WERI-Rb-1 (cell line): ENCODE data around the gene SNX15.
A peak's percentile ranks its signal among the peaks of the same experiment; 100 is the strongest.

Experiments
- DNase-seq: peaks from one replicate; pipeline ENCODE4 v3.0.0-alpha.2; 2020
- H3K27ac ChIP-seq: fragments of 250-450 bp; sonication (Bioruptor Pico); 2 replicates; pipeline ENCODE4 v1.5.1; 2020; ENCODE audit warnings: mild to moderate bottlenecking, moderate library complexity
- H3K27me3 ChIP-seq: fragments of 250-450 bp; sonication (Bioruptor Pico); 2 replicates; pipeline ENCODE4 v1.5.1; 2021; ENCODE audit warnings: mild to moderate bottlenecking, low read depth, moderate library complexity; ENCODE audit not compliant: insufficient read depth, severe bottlenecking
- H3K36me3 ChIP-seq: fragments of 250-450 bp; sonication (Bioruptor Pico); 2 replicates; pipeline ENCODE4 v1.5.1; 2020; ENCODE audit warnings: mild to moderate bottlenecking, moderate library complexity
- H3K4me3 ChIP-seq: 2 replicates; pipeline ENCODE4 v1.5.1; 2011; ENCODE audit warnings: low read depth, mild to moderate bottlenecking, control low read depth, low read length
- H3K9me3 ChIP-seq: fragments of 250-450 bp; sonication (Bioruptor Pico); 2 replicates; pipeline ENCODE4 v1.5.1; 2021; ENCODE audit warnings: mild to moderate bottlenecking, moderate library complexity; ENCODE audit not compliant: severe bottlenecking
- TF ChIP-seq, protein P1 (sequence below): IDR thresholded peaks from 2 replicates; pipeline ENCODE4 v1.5.1; 2011; ENCODE audit warnings: low read depth, mild to moderate bottlenecking, control low read depth, inconsistent platforms, low read length

Gene SNX15

DNA sequence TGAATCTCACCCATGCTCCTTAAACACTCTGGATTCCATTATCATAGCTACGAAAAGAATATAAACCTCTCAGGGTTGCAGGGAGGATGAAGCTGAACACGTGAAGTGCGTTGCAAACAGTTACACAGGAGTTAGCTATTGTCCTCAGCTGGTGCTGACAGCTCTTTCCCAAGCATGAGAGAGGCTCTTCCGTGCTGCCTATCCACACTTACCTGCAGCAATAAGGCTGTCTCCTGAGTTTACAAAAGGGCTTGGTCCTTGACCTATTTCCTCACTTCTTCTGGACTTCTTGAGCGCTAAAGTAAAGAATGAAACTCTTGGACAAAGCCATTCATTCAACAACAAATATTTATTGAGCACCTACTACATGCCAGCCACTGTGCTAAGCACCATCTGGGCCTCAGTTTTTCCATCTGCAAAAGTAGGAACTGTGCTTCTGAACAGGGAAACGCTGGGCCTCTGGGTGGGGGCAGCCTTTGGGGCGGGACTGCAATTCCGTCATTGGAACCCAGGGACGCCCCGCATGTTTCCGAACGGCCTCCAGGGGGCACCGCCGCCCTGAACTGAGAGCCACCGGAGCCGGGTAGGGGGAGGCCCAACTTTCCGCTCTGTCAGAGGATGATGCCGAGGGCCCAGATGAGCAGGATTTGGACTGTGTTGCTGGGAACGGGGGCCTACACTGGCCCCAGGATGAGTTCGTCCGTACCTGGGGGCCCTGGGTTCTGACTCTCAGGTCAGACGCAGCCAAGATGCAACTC lies 13.9 kb upstream of the SNX15 start:
- H3K27ac ChIP-seq = peak overlapping the region; percentile 94
- TF ChIP-seq, protein P1, sequence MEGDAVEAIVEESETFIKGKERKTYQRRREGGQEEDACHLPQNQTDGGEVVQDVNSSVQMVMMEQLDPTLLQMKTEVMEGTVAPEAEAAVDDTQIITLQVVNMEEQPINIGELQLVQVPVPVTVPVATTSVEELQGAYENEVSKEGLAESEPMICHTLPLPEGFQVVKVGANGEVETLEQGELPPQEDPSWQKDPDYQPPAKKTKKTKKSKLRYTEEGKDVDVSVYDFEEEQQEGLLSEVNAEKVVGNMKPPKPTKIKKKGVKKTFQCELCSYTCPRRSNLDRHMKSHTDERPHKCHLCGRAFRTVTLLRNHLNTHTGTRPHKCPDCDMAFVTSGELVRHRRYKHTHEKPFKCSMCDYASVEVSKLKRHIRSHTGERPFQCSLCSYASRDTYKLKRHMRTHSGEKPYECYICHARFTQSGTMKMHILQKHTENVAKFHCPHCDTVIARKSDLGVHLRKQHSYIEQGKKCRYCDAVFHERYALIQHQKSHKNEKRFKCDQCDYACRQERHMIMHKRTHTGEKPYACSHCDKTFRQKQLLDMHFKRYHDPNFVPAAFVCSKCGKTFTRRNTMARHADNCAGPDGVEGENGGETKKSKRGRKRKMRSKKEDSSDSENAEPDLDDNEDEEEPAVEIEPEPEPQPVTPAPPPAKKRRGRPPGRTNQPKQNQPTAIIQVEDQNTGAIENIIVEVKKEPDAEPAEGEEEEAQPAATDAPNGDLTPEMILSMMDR = peak; percentile 79
- peak overlapping the region; percentile 61 for H3K4me3 ChIP-seq
- H3K27me3 ChIP-seq = no peaks in the 10 kb centered on the region
- peak; percentile 93 for DNase-seq
- H3K36me3 ChIP-seq = peaks cover 6% of the 10 kb centered on the region
- no peaks in the 10 kb centered on the region for H3K9me3 ChIP-seq

DNA sequence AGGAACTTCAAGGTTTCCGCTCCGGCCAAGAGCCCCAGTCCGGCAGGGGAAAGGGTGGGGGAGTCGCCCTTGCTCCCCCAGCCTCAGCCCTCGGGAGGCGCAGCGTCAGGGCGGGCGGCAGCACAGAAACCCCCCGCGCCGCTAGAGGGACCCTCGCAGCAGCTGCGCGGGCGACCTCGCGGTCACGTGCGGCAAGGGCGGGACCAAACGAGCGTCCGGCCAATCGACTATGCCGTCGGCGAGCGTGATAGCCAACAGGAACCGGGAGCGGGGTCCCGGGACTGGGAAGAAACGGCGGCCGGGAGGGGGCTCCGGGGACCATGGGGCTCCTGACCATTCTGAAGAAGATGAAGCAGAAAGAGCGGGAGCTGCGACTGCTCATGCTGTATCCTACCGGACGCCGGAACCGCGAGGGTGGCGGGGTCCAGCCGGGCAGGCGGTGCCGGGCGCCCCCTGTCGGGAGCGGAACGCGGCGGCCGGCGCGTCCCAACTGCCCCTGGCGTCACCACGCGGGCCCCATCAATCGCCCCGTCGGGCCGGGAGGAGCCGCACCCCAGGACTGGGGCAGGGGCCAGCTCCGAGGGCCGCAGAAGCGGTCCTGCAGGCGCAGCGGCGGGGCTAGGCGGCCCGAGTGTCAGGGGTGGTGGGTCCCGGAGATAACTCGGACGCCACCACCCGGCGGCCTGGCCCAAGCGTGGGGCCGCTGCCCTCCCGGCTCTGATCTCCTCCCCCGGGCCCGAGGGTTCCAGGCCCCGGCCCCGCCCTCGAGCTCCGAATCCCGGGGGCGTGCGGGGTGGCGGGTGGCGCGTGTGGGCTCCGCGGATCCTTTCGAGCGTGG lies 13.1 kb upstream of the SNX15 start, which contains the start of gene ARL2:
Gene ARL2, plus strand, starts transcription at position 273 of the 838 bp plus-strand sequence. Its CDS starts 48 bp downstream, at position 321.
- no peaks in the 10 kb centered on the region for H3K9me3 ChIP-seq
- H3K27ac ChIP-seq = peak within 1 kb of the TSS; percentile 94
- TF ChIP-seq, protein P1 = peak; percentile 71
- no peaks in the 10 kb centered on the region for H3K27me3 ChIP-seq
- H3K36me3 ChIP-seq = peaks cover 10% of the 10 kb centered on the region
- peak; percentile 96 for DNase-seq
- peak within 1 kb of the TSS; percentile 61 for H3K4me3 ChIP-seq

DNA sequence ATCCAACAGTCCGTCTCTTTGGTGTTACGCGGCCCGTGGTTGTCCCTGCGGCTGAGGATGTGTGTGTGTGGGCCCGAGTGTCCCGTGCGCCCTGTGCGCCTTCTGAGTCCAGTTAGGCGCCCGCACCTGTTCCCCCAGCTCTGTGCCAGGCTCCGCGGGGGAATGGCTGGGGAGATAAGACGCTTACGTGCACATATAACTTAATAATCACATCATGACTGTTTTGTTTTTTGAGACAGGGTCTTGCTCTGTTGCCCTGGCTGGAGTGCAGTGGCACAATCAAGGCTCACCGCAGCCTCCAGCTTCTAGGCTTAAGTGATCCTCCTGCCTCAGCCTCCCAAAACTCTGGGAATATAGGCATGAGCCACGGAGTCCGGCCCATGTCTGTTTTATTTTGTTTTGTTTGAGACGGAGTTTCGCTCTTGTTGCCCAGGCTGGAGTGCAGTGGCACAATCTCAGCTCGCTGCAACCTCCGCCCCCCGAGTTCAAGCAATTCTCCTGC lies 12.5 kb upstream of the SNX15 start:
- H3K27ac ChIP-seq = peak overlapping the region; percentile 94
- peaks cover 13% of the 10 kb centered on the region for H3K36me3 ChIP-seq
- no peaks in the 10 kb centered on the region for H3K27me3 ChIP-seq
- DNase-seq = no peak
- peak overlapping the region; percentile 61 for H3K4me3 ChIP-seq
- TF ChIP-seq, protein P1 = no peak
- H3K9me3 ChIP-seq = no peaks in the 10 kb centered on the region

DNA sequence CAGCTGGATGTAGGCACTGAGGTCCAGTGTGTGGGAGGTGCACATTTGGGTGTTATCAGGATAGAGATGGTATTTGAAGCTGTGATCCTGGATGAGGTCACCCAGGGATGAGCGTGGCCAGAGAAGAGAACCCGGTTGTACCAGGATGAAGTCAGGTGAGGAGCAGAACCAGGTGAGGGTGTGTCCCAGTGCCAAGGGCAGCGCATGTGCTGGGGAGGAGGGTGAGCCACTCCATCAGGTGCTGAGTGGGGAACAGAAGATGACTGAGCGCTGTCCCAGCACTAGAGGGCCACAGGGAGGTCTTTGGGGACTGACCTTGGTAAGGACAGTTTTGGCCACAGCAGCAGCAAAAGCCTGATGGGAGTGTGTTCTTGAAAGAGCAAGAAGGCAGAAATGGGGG lies 10.5 kb upstream of the SNX15 start:
- TF ChIP-seq, protein P1 = peak; percentile 26; the same call in 1 of the 2 replicates

DNA sequence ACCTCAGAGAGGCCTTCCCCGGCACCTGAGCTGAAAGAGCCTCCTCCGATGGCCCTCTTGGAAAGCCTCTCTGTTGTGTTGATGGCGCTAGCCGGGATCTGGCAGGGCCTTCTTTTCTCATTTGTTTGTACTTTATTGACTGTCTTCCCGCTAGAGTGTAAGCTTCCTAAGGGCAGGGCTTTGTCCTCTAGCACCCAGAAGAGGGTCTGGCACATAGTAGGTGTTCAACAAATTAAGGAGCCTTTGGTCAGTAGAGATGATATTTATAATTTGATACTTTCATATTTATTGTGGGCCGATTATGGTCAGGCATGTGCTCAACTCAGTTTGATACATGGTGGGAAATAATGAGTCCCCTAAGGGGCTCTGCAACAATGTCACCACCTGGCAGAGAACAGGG lies 9.3 kb upstream of the SNX15 start:
- Histone ChIP-seq H3K27ac (no peak overlapping the region), H3K27me3 (no peaks in the 10 kb centered on the region), H3K36me3 (peaks cover 18% of the 10 kb centered on the region), H3K4me3 (no peak overlapping the region), H3K9me3 (no peaks in the 10 kb centered on the region)
- TF ChIP-seq, protein P1 = no peak
- no peak for DNase-seq

More for the DNA sequence above, 10.5 kb upstream of the SNX15 start:
- no peaks in the 10 kb centered on the region for H3K27me3 ChIP-seq
- no peaks in the 10 kb centered on the region for H3K9me3 ChIP-seq
- no peak overlapping the region for H3K4me3 ChIP-seq
- H3K36me3 ChIP-seq = peaks cover 18% of the 10 kb centered on the region
- DNase-seq = no peak
- H3K27ac ChIP-seq = no peak overlapping the region
